Measurements from ENCODE around the gene DOCK2. TPM values are rescaled to one million over a fixed set of nuclear protein-coding genes. Genes with fewer than 3 reads are reported as not detected.

The DOCK2 gene
- total and polyA plus RNA-seq, 2 experiments from 2014 or later, result 6.5 to 10.4 TPM

DNA sequence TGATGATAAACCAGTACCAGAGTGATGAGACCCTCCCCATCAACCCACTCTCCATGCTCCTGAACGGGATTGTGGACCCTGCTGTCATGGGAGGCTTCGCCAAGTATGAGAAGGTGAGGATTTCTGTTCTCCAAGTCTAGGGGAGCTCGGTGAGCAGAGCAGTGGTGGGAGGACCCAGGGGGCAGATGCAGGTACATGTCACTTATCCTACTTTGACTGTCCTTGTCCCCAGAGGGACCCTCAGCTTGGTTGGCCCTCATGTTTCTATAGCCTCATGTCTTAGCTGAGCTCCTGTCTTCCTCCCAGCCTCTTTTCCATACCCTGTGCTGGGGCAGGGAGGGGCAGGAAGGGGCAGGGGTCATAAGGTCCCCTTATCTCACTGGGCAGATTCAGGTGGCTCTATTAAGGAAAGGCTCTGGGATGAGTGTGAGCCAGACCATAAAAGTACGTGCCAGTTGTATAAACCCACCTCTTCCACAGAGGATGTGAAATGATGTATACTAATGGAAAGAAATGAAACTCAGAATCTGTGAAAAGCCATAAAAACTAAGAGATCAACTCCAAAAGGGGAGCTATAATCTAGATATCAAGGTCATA is 430.6 kb downstream of the DOCK2 start:
- in situ Hi-C loops (cut with MboI), result loop anchor here (10.0 kb wide), 1 partner anchor 363 kb away; no protein-coding TSS in a partner anchor
- Histone ChIP-seq H3K9me2 (ENCODE audit: insufficient read depth) (no peaks in the 10 kb centered on the region), H3K4me2 (ENCODE audit: unreplicated experiment) (no peak overlapping the region), H4K20me1 (ENCODE audit: insufficient read depth) (no peaks in the 10 kb centered on the region), H2AFZ (no peak overlapping the region), H3K27ac (no peak overlapping the region), H3K4me3 (no peak overlapping the region), H3K79me2 (ENCODE audit: insufficient read depth) (no peaks in the 10 kb centered on the region), H3K4me1 (ENCODE audit: insufficient read depth) (no peaks in the 10 kb centered on the region), H3K27me3 (replicated peaks; ENCODE audit: insufficient read depth) (no peaks in the 10 kb centered on the region), H3F3A (ENCODE audit: insufficient read depth) (no peaks in the 10 kb centered on the region), H3K9ac (no peak overlapping the region), H3K36me3 (ENCODE audit: low read depth) (no peaks in the 10 kb centered on the region), H3K9me3 (ENCODE audit: low read depth) (no peaks in the 10 kb centered on the region)
- DNase-seq, result no peak
- 70 to 76% methylated on average over 4 of the region's 4 CpGs for WGBS, 2 experiments (ENCODE audit: low coverage in 1 of 2, low lambda C conversion rate in 2 of 2, missing lambda C conversion rate in 2 of 2)
- TF ChIP-seq EZH2phosphoT487 (IDR thresholded peaks at IDR 0.05; ENCODE audit: insufficient read depth, low read depth) (no peak), EZH2 (IDR thresholded peaks at IDR 0.05; ENCODE audit: insufficient read depth, poor library complexity, severe bottlenecking) (no peak)

DNA sequence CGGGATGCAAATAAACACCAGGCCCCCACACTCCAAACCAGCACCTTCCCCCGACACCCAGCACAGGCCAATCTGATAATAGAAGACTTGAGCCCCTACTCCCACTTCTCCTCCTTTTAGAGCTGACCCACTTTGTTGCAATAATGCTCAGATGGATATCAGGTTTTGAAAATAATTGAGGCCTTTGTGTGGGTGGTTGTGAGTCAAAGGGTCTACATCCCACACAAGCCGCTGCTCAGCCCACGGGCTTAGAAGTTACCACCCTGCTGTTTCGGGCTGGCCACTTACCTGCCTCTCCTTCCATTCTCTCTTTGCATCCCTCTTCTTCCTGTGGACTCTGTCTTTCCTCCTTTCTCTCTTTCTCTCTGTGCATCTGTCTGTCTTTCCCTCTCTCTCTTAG is 432.4 kb downstream of the DOCK2 start:
- no peaks in the 10 kb centered on the region for H4K20me1 ChIP-seq (ENCODE audit: insufficient read depth)
- no peaks in the 10 kb centered on the region for H3K27me3 ChIP-seq (replicated peaks; ENCODE audit: insufficient read depth)
- no peak overlapping the region for H3K9ac ChIP-seq
- no peak for TF ChIP-seq EZH2 (IDR thresholded peaks at IDR 0.05; ENCODE audit: insufficient read depth, poor library complexity, severe bottlenecking)
- no peak for TF ChIP-seq EZH2phosphoT487 (IDR thresholded peaks at IDR 0.05; ENCODE audit: insufficient read depth, low read depth)
- no peaks in the 10 kb centered on the region for H3K4me1 ChIP-seq (ENCODE audit: insufficient read depth)
- in situ Hi-C loops (cut with MboI), result loop anchor here (10.0 kb wide), 1 partner anchor 365 kb away; no protein-coding TSS in a partner anchor
- H3K9me2 ChIP-seq (ENCODE audit: insufficient read depth), result no peaks in the 10 kb centered on the region
- H3K4me2 ChIP-seq (ENCODE audit: unreplicated experiment), result no peak overlapping the region
- H3K27ac ChIP-seq, result no peak overlapping the region
- H3K4me3 ChIP-seq, result no peak overlapping the region
- WGBS, 2 experiments (ENCODE audit: low coverage in 1 of 2, low lambda C conversion rate in 2 of 2, missing lambda C conversion rate in 2 of 2), result 78 to 79% methylated on average over 5 of the region's 5 CpGs
- no peaks in the 10 kb centered on the region for H3K36me3 ChIP-seq (ENCODE audit: low read depth)
- no peak overlapping the region for H2AFZ ChIP-seq
- no peaks in the 10 kb centered on the region for H3K9me3 ChIP-seq (ENCODE audit: low read depth)
- no peak for DNase-seq
- no peaks in the 10 kb centered on the region for H3F3A ChIP-seq (ENCODE audit: insufficient read depth)
- no peaks in the 10 kb centered on the region for H3K79me2 ChIP-seq (ENCODE audit: insufficient read depth)

DNA sequence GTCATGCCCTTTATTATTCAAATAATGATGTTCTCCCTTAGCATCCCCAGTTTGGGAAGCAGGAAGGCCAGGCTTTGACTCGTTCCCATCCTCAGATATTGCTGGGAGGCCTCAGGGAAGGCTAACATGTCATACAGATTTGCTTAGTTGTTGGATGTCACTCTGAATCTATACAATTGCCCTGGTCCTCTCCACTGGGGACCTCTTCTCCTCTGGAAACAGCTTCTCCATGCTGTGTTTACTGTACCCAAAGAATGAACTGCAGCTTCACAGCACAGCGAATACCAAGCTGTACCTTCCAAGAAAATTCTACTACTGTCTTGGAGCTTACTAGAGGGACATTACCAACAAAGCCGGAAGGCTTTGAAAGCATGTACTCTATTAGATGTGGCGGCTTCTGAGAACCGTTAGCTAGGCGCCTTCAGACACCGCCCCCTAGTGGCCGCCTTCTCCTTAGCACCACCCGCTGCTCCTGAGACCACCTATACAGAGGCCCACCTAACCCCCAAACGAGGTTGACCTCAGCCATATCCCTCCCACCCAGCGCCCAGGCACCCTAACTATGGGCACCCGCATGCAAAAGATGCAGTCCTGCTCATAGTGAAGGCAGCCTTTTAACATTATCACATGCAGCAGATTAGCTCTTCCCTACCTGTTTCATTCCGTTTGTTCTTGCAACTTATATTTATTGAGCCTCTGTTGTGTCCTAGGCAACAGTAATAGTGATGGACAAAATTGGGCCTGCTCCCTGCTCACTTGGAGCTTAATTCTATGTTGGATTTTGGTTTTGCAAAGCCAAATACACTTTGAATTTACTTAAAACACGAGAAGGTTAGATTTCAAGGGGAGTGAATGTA is 433.7 kb downstream of the DOCK2 start:
- Histone ChIP-seq H3K9ac (no peak overlapping the region), H3F3A (ENCODE audit: insufficient read depth) (no peaks in the 10 kb centered on the region), H3K9me3 (ENCODE audit: low read depth) (no peaks in the 10 kb centered on the region), H3K4me3 (no peak overlapping the region), H3K79me2 (ENCODE audit: insufficient read depth) (no peaks in the 10 kb centered on the region), H2AFZ (peak overlapping the region; percentile 60), H3K27me3 (replicated peaks; ENCODE audit: insufficient read depth) (no peaks in the 10 kb centered on the region), H3K9me2 (ENCODE audit: insufficient read depth) (no peaks in the 10 kb centered on the region), H3K4me2 (ENCODE audit: unreplicated experiment) (no peak overlapping the region), H3K4me1 (ENCODE audit: insufficient read depth) (no peaks in the 10 kb centered on the region), H4K20me1 (ENCODE audit: insufficient read depth) (no peaks in the 10 kb centered on the region), H3K36me3 (ENCODE audit: low read depth) (no peaks in the 10 kb centered on the region), H3K27ac (no peak overlapping the region)
- peak; percentile 77 for DNase-seq
- TF ChIP-seq EZH2phosphoT487 (IDR thresholded peaks at IDR 0.05; ENCODE audit: insufficient read depth, low read depth), result no peak
- no peak for TF ChIP-seq EZH2 (IDR thresholded peaks at IDR 0.05; ENCODE audit: insufficient read depth, poor library complexity, severe bottlenecking)
- 22 to 24% methylated on average over 14 of the region's 14 CpGs for WGBS, 2 experiments (ENCODE audit: low coverage in 1 of 2, low lambda C conversion rate in 2 of 2, missing lambda C conversion rate in 2 of 2)
- in situ Hi-C loops (cut with MboI), result no loop called here

DNA sequence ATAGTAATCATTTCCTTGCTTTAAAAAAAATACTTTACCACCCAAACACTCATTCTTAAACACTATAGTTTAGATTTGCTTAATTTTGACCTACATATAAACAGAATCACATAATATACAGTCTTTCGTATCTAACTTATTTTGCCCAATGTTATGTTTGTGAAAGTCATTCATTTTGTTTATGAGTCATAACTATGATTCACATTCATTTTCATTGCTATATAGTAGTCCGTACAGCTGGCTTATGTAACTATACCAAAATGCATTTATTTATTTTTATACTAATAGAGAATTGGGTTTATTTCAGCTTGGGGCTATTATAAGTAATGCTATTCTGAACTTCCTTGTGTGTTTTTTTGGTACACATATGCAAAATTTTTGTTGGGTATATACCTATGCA is 434.7 kb downstream of the DOCK2 start:
- H3K4me2 ChIP-seq (ENCODE audit: unreplicated experiment), result no peak overlapping the region
- H3K79me2 ChIP-seq (ENCODE audit: insufficient read depth), result no peaks in the 10 kb centered on the region
- H3K27ac ChIP-seq, result no peak overlapping the region
- no peaks in the 10 kb centered on the region for H4K20me1 ChIP-seq (ENCODE audit: insufficient read depth)
- H3K9ac ChIP-seq, result no peak overlapping the region
- no peaks in the 10 kb centered on the region for H3K27me3 ChIP-seq (replicated peaks; ENCODE audit: insufficient read depth)
- 94% methylated on average over 2 of the region's 2 CpGs for WGBS, 2 experiments (ENCODE audit: low coverage in 1 of 2, low lambda C conversion rate in 2 of 2, missing lambda C conversion rate in 2 of 2)
- H3F3A ChIP-seq (ENCODE audit: insufficient read depth), result no peaks in the 10 kb centered on the region
- H3K4me1 ChIP-seq (ENCODE audit: insufficient read depth), result no peaks in the 10 kb centered on the region
- H3K9me2 ChIP-seq (ENCODE audit: insufficient read depth), result no peaks in the 10 kb centered on the region
- H2AFZ ChIP-seq, result no peak overlapping the region
- no peaks in the 10 kb centered on the region for H3K36me3 ChIP-seq (ENCODE audit: low read depth)
- no peak for TF ChIP-seq EZH2 (IDR thresholded peaks at IDR 0.05; ENCODE audit: insufficient read depth, poor library complexity, severe bottlenecking)
- no peak for TF ChIP-seq EZH2phosphoT487 (IDR thresholded peaks at IDR 0.05; ENCODE audit: insufficient read depth, low read depth)
- no peak for DNase-seq
- no peak overlapping the region for H3K4me3 ChIP-seq
- H3K9me3 ChIP-seq (ENCODE audit: low read depth), result no peaks in the 10 kb centered on the region
- in situ Hi-C loops (cut with MboI), result no loop called here
